Inflammatory macrophage treated with lipopolysaccharide for 1 hour (primary cell): ENCODE measurements around the gene PPP6R3.

ENCODE experiments used
- DNase-seq, 2 donors: peaks; one replicate each; pipeline ENCODE4 v3.0.0-alpha.2; 2020 to 2022

The PPP6R3 gene

GRCh38 chr11:68436162-68436888, 24.2 kb upstream of the PPP6R3 start:
- DNase-seq, result no peak

GRCh38 chr11:68436985-68437926, 23.3 kb upstream of the PPP6R3 start:
- peak; percentile 67 to 71 for DNase-seq

GRCh38 chr11:68437927-68438657, 22.5 kb upstream of the PPP6R3 start:
- DNase-seq, result no peak

GRCh38 chr11:68438658-68439259, 21.8 kb upstream of the PPP6R3 start:
- no peak for DNase-seq

- DNase-seq, result no peak
Measured at GRCh38 chr11:68439355-68440065, 21.0 kb upstream of the PPP6R3 start.

- no peak for DNase-seq
Measured at GRCh38 chr11:68440224-68440623, 20.3 kb upstream of the PPP6R3 start.

GRCh38 chr11:68441466-68442230, 18.9 kb upstream of the PPP6R3 start:
- DNase-seq, result no peak

GRCh38 chr11:68442433-68442832, 18.1 kb upstream of the PPP6R3 start:
- no peak for DNase-seq

DNA sequence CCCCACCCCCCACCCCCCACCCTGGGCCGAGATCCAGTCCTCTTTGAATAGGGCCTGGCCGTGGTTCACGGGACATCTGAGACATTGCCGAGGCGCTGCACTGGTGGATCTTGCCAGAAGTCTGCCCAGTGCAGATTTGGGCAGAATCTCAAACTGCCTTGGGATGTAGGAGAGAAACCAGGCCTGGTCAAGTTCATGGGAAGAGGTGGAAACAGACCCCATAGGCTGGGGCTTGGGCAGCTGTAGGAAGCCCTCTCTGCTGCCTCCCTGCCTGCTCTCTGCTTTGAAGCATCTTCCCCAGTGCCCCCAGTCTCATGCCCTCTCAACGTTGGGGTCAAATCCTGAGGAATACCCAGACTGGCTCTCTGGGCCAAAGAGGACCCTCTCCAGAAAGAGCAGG, 16.0 kb upstream of the PPP6R3 start:
- no peak for DNase-seq

DNA sequence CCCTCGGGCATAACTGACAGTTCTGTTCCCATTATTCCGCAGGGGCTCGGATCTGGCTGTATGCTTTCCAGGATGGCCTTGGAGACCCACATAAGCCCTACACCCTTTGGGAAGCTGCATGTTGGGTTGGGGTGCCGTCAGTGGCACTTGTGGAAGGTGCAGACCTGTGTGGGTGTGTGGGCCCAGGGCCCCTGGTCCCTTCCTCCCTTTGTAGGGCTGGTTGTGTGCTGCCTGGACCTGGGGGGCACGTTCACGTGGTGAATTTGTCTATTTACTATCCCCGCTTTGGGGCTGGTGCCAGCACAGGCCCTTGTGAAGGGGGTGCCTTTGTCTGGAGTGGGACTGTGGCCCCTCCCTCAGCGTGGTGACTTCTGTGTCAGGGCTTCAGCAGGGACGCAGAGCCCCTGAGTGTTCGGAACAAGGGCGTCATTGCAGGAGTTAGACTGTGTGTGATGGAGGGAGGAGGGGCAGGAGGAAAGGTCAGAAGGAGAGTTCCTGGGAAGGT, 15.0 kb upstream of the PPP6R3 start:
- no peak for DNase-seq

DNA sequence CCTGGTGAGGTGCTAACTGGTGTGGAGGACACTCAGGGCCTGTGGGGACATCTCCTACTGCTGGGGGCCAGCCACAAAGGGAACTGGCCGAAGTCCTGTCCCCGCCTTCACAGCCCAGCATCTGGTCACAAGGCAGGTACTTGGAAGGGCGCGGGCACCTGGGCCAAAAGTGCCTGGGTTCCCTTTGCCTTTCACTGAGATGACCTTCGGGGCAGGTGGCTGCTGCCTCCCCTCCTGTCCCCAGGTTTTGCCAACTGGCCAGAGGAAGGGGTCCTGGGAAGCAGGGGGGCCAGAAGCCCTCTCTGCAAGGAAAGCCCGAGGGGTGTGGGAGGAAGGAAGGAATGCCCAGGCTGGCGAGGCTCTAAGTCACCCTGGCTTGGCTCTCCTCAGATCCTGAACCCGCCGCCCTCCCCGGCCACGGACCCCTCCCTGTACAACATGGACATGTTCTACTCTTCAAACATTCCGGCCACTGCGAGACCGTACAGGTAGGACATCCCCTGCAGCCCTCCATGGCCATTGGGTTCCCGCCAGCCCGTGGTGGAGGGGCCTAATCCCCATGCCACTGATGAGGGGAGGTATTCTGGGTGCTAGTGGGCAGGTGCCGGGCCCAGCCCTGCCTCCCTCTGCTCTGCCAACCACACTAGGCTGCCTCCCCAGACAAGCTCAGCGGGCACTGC, 14.4 kb upstream of the PPP6R3 start:
- DNase-seq, result no peak

GRCh38 chr11:68447015-68447801, 13.3 kb upstream of the PPP6R3 start:
- peak; percentile 47 to 87 for DNase-seq

- DNase-seq, result peak in 1 of 2 donors; percentile 13
Measured at GRCh38 chr11:68447914-68448313, 12.6 kb upstream of the PPP6R3 start.

DNA sequence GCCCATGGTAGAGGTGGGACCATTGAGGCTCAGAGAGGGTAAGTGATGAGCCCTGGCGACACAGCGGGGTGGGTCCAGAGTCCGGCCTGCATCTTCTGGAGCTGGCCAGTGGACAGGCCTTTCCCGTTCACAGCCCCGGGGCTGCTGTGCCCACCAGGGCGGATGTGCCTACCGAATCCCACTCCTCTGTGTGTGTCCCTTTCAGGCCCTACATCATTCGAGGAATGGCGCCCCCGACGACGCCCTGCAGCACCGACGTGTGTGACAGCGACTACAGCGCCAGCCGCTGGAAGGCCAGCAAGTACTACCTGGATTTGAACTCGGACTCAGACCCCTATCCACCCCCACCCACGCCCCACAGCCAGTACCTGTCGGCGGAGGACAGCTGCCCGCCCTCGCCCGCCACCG, 11.9 kb upstream of the PPP6R3 start:
- no peak for DNase-seq

GRCh38 chr11:68449951-68450350, 10.6 kb upstream of the PPP6R3 start:
- no peak for DNase-seq

GRCh38 chr11:68450711-68451110, 9.8 kb upstream of the PPP6R3 start:
- DNase-seq, result no peak

DNA sequence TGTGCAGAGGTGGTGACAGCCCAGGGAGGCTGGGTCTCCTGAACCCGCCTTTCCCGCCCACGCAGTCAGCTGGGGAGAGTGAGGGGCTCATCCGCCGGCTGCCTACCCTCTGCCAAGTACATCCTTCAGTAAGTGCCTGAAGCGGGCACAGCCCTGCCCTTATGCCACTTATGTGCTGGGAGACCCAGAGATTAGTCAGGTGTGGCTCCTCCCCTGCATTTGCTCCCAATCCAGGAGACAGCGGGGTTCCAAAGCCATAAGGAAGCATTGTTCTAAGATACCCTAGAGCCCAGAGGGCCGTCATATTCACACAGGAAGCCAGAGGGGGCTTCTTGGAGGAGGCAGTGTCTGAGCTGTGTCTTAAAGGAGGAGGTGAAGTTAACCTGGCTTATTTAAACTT, 5.8 kb upstream of the PPP6R3 start:
- DNase-seq, result no peak

DNA sequence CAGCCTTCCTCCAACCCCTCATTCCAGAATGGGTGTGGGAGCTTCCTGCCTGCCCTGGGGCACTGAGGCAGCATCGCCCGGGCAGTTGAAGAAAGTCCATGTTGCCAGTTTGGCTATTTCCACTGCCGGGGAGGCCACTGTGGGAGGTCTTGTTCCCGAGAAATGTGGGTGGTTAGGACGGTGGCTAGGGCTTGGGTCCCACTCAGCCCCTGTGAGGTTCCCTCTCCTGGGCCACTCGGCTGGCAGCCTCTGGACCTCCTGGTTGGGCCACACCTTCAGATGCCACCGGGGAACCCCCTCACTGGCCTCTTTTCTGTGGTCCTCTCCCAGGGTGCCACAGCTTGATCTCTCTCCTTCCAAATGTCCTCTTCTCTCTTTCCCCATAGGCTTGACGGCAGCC, 5.1 kb upstream of the PPP6R3 start:
- no peak for DNase-seq

- no peak for DNase-seq
Measured at GRCh38 chr11:68457216-68457897, 3.2 kb upstream of the PPP6R3 start.
